ENCODE measurements around the gene SSUH2.

Gene SSUH2

DNA sequence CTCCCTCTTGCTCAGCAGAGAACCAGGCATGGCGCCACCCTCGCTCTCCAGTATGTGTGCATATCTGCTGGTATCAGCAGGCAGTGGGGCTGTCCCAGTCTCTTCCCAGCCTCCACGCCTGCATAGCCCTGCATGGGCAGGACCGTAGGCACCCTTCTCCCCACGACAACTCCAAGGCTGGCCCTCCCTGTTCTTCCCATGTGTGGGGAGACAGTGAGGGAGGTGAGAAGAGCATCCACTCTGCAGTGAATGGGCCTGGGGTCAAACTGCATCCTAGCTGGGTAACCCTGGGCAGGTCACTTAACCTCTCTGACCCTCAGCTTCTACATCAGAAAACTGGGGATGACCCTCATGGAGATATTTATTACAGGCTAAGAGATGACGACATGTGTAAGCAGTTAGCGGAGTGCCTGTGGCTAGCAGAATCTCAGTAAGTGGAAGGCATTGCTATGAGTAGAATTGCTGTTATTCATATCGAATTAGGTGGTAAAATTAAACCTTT lies 13.3 kb upstream of the SSUH2 start:
- TF ChIP-seq, protein P1, sequence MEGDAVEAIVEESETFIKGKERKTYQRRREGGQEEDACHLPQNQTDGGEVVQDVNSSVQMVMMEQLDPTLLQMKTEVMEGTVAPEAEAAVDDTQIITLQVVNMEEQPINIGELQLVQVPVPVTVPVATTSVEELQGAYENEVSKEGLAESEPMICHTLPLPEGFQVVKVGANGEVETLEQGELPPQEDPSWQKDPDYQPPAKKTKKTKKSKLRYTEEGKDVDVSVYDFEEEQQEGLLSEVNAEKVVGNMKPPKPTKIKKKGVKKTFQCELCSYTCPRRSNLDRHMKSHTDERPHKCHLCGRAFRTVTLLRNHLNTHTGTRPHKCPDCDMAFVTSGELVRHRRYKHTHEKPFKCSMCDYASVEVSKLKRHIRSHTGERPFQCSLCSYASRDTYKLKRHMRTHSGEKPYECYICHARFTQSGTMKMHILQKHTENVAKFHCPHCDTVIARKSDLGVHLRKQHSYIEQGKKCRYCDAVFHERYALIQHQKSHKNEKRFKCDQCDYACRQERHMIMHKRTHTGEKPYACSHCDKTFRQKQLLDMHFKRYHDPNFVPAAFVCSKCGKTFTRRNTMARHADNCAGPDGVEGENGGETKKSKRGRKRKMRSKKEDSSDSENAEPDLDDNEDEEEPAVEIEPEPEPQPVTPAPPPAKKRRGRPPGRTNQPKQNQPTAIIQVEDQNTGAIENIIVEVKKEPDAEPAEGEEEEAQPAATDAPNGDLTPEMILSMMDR (IDR thresholded peaks at IDR 0.05), result no peak

DNA sequence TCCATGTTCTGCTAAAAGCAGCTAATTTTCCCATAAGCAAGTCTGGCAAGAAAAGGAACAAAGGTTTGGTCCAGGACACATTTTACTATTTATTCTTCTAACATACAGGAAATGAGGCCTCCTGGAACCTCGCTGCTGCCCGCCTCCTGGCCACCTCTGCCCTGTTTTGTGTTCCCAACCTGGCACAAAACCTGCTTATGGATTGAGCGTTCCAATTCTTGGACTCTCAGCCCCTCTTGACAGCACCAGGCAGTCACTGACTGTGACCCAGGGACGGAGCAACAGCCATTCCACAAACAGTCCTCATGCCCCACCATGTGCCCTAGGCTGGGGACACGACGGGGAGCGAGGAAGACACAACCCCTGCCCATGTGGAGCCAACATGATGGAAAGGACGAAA lies 11.6 kb upstream of the SSUH2 start:
- TF ChIP-seq, protein P1 (IDR thresholded peaks at IDR 0.05), result no peak

DNA sequence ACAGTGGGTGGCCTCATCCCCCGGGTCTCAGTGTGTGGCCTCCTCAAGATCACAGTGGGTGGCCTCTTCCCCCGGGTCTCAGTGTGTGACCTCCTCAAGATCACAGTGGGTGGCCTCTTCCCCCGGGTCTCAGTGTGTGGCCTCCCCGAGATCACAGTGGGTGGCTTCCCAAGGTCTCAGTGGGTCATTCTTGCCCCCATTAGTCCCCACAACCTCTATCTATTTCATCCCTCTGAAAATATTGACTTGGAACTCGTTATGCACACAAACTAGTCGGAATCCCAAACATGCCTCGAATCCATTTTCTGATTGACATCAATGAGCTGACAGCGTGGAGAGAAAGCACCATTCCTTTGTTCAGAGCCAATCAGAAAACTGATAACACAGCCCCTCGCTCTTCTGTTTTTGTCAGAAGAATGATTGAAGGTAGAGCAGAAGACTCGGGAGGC lies 10.8 kb upstream of the SSUH2 start:
- TF ChIP-seq, protein P1 (IDR thresholded peaks at IDR 0.05), result no peak

DNA sequence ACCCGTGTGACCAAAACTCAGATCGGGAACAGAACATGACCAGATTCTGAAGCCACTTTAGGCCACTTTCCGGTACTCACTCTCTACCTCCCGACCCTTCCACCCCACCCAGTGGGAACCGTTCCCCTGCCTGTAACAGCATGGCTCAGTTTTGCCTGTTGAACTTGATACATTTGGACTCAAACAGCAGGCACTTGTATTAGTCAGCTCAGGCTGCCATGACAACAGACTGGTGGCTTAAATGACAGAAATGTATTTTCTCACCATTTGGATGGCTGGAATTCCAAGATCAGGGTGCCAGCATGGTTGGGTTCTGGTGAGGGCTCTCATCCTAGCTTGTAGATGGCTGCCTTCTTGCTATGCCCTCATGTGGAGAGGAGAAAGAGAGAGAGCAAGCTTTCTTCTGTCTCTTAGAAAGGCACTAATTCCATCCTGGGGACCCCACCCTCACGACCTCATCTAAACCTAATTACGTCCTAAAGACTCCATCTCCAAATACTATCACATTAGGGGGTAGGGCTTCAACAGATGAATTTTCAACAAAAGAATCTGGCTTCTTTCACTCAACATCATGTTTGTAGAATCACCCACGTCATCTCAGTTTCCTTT lies 9.3 kb upstream of the SSUH2 start:
- TF ChIP-seq, protein P1 (IDR thresholded peaks at IDR 0.05), result no peak

DNA sequence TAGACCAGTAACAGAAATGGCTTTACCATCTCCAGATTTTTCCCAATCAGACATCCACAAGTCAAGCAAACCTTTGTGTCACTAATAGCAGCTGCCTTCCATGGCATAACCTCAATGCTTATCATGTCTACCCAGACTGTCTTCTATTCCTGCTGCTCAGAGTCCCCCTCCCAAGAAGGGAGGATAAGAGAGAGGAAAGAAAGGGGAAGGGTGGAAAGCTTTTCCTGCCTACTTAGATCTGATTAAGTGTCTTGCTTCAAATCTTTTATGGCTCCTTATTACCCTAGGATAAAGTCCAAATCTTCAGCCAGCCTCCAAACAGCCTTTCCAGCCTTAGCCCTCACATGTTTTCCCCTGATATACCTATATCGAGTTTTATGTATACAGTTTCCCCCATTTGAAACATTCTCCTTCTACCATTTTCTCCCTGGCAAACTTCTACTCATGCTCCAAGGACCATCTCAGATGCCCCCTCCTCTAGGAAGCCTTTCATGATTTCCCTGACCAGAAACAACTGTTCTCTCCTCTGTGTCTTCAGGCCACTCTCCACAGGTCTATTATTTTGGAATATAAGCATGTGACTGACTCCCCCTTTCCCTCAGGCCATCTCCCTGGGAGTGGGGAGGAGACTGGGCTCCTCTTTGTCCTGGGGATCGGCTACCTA lies 7.9 kb upstream of the SSUH2 start:
- TF ChIP-seq, protein P1 (IDR thresholded peaks at IDR 0.05), result no peak

DNA sequence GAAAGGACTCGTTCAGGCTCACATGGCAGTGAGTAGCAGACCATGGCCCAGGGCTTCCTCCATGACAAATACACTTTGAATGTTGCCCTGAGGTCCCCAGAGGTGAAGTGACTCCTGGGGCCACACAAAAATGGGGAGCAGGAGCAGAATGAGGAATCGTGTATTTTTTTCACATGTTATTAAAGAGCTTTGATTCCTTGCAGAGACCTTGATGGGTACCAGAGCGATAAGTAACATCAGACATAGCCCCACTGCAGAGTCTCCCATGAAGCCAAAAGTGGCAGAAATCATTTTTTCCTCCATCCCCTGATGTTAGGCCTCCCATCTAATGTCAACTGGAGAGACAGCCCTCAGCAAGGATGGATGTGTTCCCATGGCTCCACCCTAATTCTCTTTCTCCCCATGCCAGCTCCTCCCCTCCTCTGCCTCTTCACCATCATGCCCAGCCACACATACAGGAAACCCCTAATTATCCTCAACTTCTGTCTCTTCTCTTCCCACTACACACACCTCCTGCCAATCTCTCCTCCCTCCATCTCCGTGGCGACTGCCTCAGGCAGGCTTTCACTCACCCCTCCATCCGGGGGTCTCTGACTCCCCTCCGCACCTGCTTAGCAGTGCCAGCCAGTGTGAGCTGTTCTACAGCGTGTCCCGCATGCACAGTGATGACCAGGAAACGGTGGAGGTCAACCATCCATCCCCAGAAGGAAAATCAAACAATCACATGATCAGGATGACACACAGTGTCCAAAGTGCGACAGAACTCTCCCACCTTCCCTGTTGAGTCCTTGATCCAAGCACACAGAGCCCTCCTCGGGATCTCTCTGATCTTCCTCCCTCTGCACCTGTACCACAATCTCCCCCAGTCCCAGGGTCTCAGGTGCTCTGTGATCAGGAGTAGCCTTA lies 7.1 kb upstream of the SSUH2 start:
- TF ChIP-seq, protein P1 (IDR thresholded peaks at IDR 0.05), result no peak

DNA sequence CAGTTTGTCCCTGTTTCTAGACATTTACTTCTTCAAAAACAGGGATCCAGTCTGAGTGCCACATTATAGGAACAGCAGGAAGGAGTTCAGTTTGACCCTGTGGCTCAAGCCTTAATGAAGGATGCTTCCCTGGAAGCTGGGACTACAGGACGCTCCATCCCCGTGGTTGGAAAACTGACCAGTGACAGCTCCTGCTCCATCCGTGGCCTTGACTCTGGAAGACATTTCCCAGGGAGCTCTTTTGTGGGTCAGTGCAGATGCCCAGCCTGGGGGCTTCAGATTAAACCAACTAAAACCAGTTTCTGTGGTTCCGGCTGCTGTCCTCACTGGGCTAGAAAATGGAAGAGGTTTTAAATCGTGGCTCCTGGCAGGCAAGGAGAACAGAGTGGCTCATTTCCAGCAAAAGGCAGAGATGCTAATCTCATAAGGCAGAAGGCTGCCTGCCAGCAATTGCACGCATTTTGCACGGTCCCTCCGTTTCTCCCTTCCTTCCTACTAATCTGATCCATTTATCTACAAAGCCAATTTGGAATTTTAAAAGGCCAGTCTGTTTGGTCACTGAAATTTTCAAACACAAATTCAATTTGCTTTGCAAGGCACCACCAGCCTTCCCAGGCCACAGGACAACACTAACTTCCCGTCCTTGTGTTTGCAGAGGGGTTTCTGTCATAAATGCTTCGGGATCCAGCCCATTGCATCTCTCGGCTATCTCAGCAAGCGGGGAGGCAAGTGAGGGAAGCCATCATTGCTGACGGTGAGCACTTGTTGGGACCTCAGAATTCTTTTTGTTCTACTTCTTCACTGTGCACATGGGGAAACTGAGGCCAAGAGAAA lies 6.2 kb upstream of the SSUH2 start:
- TF ChIP-seq, protein P1 (IDR thresholded peaks at IDR 0.05), result no peak

All from LNCAP (cell line).